Parathyroid adenoma (tissue), 2 donors: ENCODE data around the gene GPC5.

Experiments
- H2AFZ ChIP-seq: fragments of 300-600 bp; sonication (generic); one replicate; pipeline ENCODE4 v1.7.0; 2017; ENCODE audit warnings: antibody characterized with exemption, mild to moderate bottlenecking
- H3K27ac ChIP-seq: fragments of 300-600 bp; sonication (generic); one replicate; pipeline ENCODE4 v1.7.0; 2017
- H3K27me3 ChIP-seq: fragments of 300-600 bp; sonication (generic); one replicate; pipeline ENCODE4 v1.7.0; 2017; ENCODE audit warnings: low read length; ENCODE audit not compliant: control insufficient read depth, insufficient read depth
- H3K36me3 ChIP-seq: fragments of 300-600 bp; sonication (generic); one replicate; pipeline ENCODE4 v1.7.0; 2017; ENCODE audit warnings: low read length; ENCODE audit not compliant: control insufficient read depth, insufficient read depth
- H3K4me1 ChIP-seq: fragments of 300-600 bp; sonication (generic); one replicate; pipeline ENCODE4 v1.7.0; 2017; ENCODE audit warnings: control low read depth
- H3K4me2 ChIP-seq: fragments of 300-600 bp; sonication (generic); one replicate; pipeline ENCODE4 v1.7.0; 2017; ENCODE audit warnings: low read length
- H3K4me3 ChIP-seq: fragments of 300-600 bp; sonication (generic); one replicate; pipeline ENCODE4 v1.7.0; 2017; ENCODE audit warnings: low read depth, low read length
- H3K79me2 ChIP-seq: fragments of 300-600 bp; sonication (generic); one replicate; pipeline ENCODE4 v1.7.0; 2017; ENCODE audit warnings: control low read depth
- H3K9ac ChIP-seq: fragments of 300-600 bp; sonication (generic); one replicate; pipeline ENCODE4 v1.7.0; 2017; ENCODE audit warnings: mild to moderate bottlenecking
- H3K9me3 ChIP-seq: fragments of 300-600 bp; sonication (generic); one replicate; pipeline ENCODE4 v1.7.0; 2017; ENCODE audit warnings: low read length; ENCODE audit not compliant: control insufficient read depth
- TF ChIP-seq, protein P1 (sequence below): fragments of 300-600 bp; sonication (generic); IDR thresholded peaks from one replicate; pipeline ENCODE4 v1.7.0; 2017; ENCODE audit warnings: antibody characterized with exemption, mild to moderate bottlenecking
- donor health status: primary hyperparathyroidism.

Gene GPC5

DNA sequence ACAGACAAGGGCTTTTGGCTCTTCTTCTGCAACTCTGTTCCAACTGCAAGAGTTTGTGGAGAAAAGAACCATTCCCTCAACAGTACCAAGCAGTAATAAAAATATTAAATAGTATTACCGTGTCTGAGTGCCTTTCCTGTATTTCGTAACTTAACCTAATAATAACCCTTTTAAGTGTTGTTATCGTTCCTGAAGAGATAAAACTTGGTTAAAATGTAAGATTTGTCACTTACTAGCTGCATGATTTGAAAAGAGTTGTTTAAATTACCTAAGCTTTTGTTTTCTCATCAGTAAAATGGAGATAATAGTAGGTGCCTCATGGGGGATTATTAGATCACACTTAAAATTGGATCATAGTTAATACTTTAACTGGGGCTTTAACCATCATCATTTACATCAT lies 447.2 kb downstream of the GPC5 start:
- no peaks in the 10 kb centered on the region for H3K4me1 ChIP-seq
- H3K79me2 ChIP-seq = no peaks in the 10 kb centered on the region
- no peak overlapping the region for H3K9ac ChIP-seq
- no peak overlapping the region for H2AFZ ChIP-seq
- no peaks in the 10 kb centered on the region for H3K36me3 ChIP-seq
- no peaks in the 10 kb centered on the region for H3K9me3 ChIP-seq
- H3K27me3 ChIP-seq = no peaks in the 10 kb centered on the region
- TF ChIP-seq, protein P1, sequence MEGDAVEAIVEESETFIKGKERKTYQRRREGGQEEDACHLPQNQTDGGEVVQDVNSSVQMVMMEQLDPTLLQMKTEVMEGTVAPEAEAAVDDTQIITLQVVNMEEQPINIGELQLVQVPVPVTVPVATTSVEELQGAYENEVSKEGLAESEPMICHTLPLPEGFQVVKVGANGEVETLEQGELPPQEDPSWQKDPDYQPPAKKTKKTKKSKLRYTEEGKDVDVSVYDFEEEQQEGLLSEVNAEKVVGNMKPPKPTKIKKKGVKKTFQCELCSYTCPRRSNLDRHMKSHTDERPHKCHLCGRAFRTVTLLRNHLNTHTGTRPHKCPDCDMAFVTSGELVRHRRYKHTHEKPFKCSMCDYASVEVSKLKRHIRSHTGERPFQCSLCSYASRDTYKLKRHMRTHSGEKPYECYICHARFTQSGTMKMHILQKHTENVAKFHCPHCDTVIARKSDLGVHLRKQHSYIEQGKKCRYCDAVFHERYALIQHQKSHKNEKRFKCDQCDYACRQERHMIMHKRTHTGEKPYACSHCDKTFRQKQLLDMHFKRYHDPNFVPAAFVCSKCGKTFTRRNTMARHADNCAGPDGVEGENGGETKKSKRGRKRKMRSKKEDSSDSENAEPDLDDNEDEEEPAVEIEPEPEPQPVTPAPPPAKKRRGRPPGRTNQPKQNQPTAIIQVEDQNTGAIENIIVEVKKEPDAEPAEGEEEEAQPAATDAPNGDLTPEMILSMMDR = no peak
- no peak overlapping the region for H3K4me2 ChIP-seq
- H3K4me3 ChIP-seq = no peak overlapping the region
- H3K27ac ChIP-seq = no peak overlapping the region

GRCh38 chr13:91863699-91864098 lies 465.3 kb downstream of the GPC5 start:
- Histone ChIP-seq H3K9ac (no peak overlapping the region), H3K79me2 (no peaks in the 10 kb centered on the region), H3K4me3 (no peak overlapping the region), H3K4me2 (no peak overlapping the region), H2AFZ (no peak overlapping the region), H3K27me3 (no peaks in the 10 kb centered on the region), H3K9me3 (no peaks in the 10 kb centered on the region), H3K36me3 (no peaks in the 10 kb centered on the region), H3K4me1 (no peaks in the 10 kb centered on the region), H3K27ac (no peak overlapping the region)
- TF ChIP-seq, protein P1 = no peak

GRCh38 chr13:91868351-91868750 lies 469.9 kb downstream of the GPC5 start:
- H3K4me2 ChIP-seq = no peak overlapping the region
- TF ChIP-seq, protein P1 = no peak
- no peak overlapping the region for H3K4me3 ChIP-seq
- H3K27me3 ChIP-seq = no peaks in the 10 kb centered on the region
- no peaks in the 10 kb centered on the region for H3K36me3 ChIP-seq
- no peaks in the 10 kb centered on the region for H3K79me2 ChIP-seq
- H3K27ac ChIP-seq = no peak overlapping the region
- H3K9ac ChIP-seq = no peak overlapping the region
- no peaks in the 10 kb centered on the region for H3K9me3 ChIP-seq
- no peak overlapping the region for H2AFZ ChIP-seq
- no peaks in the 10 kb centered on the region for H3K4me1 ChIP-seq

DNA sequence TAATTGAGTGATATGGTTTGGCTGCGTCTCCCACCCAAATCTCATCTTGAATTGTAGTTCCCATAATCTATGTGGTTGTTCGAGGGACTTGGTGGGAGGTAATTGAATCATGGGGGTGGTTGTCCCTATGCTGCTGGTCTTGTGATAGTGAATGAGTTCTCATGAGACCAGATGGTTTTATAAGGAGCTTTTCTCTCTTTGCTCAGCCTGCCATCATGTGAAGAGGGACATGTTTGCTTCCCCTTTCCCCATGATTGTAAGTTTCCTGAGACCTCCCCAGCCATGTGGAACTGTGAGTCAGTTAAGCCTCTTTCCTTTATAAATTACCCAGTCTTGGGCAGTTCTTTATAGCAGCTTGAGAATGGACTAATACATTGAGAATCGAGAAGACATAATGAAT lies 480.1 kb downstream of the GPC5 start:
- Histone ChIP-seq H3K9ac (no peak overlapping the region), H3K4me3 (no peak overlapping the region), H3K4me2 (no peak overlapping the region), H3K4me1 (no peaks in the 10 kb centered on the region), H3K27ac (no peak overlapping the region), H3K36me3 (no peaks in the 10 kb centered on the region), H3K9me3 (no peaks in the 10 kb centered on the region), H3K79me2 (no peaks in the 10 kb centered on the region), H2AFZ (no peak overlapping the region), H3K27me3 (no peaks in the 10 kb centered on the region)
- TF ChIP-seq, protein P1 = no peak

- no peak overlapping the region for H3K4me3 ChIP-seq
- no peak overlapping the region for H3K9ac ChIP-seq
- no peak overlapping the region for H3K4me2 ChIP-seq
- no peak overlapping the region for H3K27ac ChIP-seq
- H3K9me3 ChIP-seq = no peaks in the 10 kb centered on the region
- H3K27me3 ChIP-seq = no peaks in the 10 kb centered on the region
- TF ChIP-seq, protein P1 = no peak
- H3K36me3 ChIP-seq = no peaks in the 10 kb centered on the region
- no peaks in the 10 kb centered on the region for H3K79me2 ChIP-seq
- no peaks in the 10 kb centered on the region for H3K4me1 ChIP-seq
- no peak overlapping the region for H2AFZ ChIP-seq
These were observed 480.9 kb downstream of the GPC5 start for GRCh38 chr13:91879360-91879759.
